NCI-H146 treated with DMSO at 0.1 percent for 48 hours (cell line): Measurements from ENCODE around the gene ARL6IP6.

Experiments used
- DNase-seq: peaks from one replicate; lab custom pipeline; 2025; ENCODE audit not compliant: unreplicated experiment; lab: John Stamatoyannopoulos, UW

Gene ARL6IP6

DNA sequence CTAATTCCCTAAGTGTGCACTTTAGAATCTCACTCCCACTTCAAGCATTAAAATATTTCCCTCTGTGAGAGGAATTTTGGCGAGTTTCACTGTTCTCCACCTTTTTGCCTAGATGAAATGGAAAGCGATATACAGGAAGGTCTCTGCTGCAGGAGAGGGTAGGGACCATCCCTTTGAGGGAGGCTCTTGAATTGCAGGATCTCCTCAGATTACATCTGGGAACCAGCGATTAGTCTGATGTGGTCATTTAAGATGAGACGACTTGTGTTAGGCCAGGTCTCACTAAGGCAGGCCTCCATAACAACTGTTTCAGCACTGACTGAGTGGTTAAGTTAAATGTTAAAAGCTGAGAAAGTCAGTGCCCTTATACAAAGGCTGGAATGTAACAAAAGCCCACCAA, 74.6 kb downstream of the ARL6IP6 start:
- no peak for DNase-seq

DNA sequence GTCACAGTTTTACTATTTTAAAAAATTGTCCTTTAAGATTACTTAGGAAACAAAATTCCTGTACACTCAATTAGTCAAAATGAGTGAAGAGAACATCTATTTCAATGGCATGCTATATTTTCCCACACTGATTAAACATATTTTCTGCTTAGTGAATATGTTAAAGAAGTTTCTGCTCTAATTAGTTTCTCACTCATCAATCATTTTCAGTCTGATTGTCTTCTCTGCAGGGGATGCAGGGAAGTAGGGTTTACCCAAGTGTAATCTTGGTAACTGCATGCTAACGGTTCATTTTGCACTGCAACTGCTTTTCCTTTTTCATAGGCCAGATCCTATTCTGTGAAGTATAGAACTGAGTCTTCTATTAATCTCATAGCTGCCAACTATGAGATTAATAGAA, 78.5 kb downstream of the ARL6IP6 start:
- DNase-seq, result no peak

DNA sequence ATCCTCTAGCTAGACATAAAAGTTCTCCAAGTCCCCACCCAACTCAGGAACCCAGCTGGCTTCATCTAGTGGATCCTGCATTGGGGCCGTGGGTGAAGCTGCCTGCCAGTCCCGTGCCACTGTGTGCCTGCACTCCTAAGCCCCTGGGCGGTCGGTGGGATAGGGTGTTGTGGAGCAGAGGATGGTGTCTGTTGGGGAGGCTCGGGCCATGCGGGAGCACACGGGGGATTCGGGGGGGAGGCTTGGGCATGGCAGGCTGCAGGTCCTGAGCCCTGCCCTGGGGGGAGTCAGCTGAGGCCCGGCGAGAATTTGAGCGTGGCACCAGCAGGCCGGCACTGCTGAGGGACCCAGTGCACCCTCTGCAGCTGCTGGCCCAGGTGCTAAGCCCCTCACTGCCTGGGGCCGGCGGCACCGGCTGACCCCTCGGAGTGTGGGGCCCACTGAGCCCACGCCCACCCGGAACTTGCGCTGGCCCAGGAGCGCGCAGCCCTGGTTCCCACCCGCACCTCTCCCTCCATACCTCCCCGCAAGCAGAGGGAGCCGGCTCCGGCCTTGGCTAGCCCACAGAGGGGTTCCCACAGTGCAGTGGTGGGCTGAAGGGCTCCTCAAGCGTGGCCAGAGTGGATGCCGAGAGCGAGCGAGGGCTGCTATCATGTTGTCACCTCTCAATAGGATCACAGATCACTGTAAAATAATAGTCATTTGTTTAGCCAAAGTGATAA, 86.4 kb downstream of the ARL6IP6 start:
- no peak for DNase-seq

- DNase-seq, result no peak
Observed at GRCh38 chr2:152811916-152812315, 93.5 kb downstream of the ARL6IP6 start.
